ENCODE data around the gene FANCG.

FANCG gene

DNA sequence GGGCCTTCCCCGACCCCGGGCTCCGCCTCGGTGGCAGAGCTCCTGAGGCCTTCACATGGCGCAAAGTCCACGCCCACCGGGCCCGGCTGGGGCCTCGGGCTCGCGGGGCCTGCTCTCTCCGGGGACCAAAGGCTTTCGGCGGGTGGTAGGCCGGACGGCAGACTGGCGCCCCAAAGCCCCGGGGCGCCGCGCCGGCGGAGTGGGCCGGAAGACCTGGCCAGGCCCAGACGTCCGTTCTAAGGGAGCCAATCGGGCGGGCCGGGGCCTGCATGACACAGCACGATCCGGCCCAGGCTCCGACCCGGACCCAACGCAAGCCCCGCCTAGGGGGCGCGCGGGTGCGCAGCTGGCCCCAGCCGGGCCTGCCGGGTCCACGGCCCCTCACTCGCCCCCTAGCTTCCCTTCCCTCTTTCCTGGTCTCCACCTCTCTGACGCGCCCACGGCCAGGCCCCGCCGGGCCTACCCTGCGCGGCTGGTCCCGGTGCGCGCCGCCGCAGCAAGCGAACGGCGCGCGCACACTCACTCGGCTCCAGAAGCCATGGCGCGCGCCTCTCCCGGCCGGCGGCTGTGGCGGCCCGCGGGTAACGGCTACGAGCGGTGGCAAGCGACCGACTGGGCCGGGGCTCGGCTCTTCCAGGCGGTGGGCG is 7.8 kb downstream of the FANCG start:
- peak overlapping the region; percentile 89 for H3K4me3 ChIP-seq (ENCODE audit: low read length)
- DNase-seq (ENCODE audit: low read depth, low spot score): peak; percentile 49

DNA sequence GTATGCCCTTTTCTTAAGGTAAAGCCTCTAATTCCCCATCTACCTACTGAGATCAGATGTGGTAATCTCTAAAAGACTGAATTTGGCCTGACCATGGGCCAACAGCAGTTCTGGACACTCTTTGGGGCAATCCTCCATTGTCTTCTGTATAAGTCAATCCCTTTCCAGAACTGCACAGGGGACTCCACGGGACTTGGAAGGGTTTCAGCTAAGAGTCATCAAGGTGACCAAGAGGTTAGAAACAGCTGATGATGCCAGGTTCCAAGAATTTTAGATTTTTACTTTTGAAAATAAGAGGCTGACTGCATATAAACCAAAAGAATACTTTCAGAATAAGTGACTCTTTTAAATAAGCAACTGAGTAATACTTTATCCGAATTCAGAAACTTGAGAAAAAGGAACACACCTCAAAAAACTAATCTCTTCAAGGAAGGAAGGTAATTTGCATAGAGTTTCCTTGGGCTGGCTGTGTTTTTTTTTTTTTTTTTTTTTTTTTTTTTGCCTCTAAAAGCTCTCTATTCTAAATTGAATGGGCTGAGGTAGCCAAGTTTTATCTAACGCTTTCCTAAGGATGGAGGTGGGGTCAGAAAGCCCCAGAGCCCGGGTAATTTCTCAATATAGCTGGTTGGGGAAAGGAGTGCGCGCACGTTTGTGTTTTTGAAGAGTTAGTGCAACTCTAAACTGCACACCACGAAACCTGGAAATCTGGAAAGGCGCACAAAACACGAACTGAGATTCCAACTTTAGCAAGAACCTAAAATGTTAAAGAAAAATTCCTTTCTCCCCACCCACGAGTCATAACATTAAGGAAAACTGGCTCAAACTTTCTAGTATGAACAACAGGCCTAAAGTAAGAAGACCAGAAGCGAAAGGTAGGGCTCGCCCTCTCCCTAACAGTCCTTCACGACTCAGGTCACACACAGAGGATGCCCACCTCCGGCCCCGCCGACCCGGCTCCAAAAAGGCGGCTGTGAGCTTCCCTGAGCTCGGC is 8.6 kb downstream of the FANCG start:
- H3K4me3 ChIP-seq (ENCODE audit: low read length): peak overlapping the region; percentile 89
- no peak for DNase-seq (ENCODE audit: low read depth, low spot score)

- no peak overlapping the region for H3K4me3 ChIP-seq (ENCODE audit: low read length)
- DNase-seq (ENCODE audit: low read depth, low spot score): no peak
These were observed 10.7 kb downstream of the FANCG start for GRCh38 chr9:35069020-35069419.

- no peak overlapping the region for H3K4me3 ChIP-seq (ENCODE audit: low read length)
- no peak for DNase-seq (ENCODE audit: low read depth, low spot score)
These were observed 12.7 kb downstream of the FANCG start for GRCh38 chr9:35067056-35067455.

GRCh38 chr9:35060548-35061207 is 19.1 kb downstream of the FANCG start:
- H3K4me3 ChIP-seq (ENCODE audit: low read length): no peak overlapping the region
- no peak for DNase-seq (ENCODE audit: low read depth, low spot score)

DNA sequence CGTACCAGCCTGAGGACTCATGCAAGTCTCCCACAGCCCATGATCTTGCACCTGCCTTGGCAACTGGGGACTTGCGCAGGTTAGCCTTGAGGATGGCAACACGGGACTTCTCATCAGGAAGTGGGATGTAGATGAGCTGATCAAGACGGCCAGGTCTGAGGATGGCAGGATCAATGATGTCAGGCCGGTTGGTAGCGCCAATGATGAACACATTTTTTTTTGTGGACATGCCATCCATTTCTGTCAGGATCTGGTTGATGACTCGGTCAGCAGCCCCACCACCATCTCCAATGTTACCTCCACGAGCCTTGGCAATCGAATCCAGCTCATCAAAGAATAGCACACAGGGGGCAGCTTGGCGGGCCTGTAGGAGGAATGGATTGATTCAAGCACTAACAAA is 20.3 kb downstream of the FANCG start:
- no peak for DNase-seq (ENCODE audit: low read depth, low spot score)
- H3K4me3 ChIP-seq (ENCODE audit: low read length): no peak overlapping the region

DNA sequence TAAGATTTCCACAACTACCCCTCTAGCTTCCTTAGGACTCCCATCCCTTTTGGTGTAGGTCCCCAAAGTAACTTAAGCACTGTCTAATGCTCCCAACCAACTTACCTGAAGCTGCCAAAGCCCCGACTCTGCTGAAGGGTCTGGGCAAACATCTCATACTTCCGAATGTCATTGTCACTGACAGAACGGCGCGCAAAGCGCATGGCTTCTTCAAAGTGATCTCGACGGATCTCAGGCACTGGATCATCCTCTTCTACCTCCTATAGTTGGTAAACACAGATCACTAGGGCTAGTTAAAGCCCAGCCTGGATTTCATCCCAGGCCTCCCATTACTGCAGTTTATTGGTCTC is 22.5 kb downstream of the FANCG start:
- no peak overlapping the region for H3K4me3 ChIP-seq (ENCODE audit: low read length)
- no peak for DNase-seq (ENCODE audit: low read depth, low spot score)

DNA sequence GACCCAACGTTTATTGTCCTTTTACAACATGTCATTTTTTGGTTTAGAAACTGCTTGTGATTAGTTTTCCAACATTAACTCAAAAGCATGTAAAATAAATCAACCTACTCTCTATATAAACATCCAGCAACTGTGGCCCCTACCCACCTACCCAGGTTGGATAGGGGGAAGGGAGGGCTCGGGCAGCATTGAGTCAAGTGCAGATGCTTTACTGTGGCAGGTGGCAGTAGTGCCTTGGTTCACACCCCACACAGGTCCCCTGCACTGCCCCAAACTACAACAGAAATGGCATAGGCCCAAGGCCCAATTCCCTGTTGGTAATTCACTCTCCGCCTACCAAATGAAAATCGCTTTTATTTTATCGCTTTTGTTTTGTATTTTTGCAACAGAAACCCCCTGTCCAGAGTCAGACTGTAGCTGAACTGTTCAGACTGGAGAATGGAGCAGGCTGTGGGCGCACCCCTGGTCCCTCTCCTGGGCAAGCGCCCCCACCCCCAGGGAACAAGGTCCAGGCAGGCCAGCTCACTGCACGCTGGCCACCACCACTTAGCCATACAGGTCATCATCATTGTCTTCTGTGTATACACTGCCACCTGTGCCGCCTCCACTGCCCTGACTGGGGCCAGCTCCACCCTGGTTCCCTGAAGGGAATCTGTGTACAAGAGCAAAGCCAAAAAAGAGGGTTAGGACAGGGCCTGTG is 23.0 kb downstream of the FANCG start:
- no peak overlapping the region for H3K4me3 ChIP-seq (ENCODE audit: low read length)
- DNase-seq (ENCODE audit: low read depth, low spot score): no peak

DNA sequence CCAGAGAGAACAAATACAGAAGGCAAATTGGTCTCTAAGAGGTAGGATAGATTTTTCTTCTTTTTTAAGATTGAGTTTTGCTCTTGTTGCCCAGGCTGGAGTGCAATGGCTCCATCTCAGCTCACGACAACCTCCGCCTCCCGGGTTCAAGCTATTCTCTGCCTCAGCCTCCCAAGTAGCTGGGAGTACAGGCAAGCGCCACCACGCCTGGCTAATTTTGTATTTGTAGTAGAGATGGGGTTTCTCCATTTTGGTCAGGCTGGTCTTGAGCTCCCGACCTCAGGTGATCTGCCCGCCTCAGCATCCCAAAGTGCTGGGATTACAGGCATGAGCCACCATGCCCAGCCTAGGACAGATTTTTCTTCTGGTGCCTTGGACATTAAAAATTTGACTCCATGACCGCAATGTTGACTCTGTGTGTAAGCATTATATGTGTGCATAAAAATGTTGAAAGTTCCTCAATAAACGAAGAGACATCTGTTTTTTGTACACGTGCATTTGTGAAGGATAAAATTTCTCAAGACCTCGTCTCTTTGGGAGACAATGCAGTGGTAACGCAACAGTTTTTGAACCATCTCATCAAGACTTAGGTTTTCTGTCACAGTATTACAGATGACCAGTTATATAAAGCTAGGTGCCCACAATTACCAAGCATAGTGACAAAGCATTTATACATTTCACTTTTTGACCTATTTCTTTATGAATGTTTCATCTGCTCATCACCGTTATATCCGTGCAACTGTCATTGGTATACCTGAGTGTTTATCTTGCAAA is 24.7 kb downstream of the FANCG start:
- DNase-seq (ENCODE audit: low read depth, low spot score): no peak
- H3K4me3 ChIP-seq (ENCODE audit: low read length): no peak overlapping the region

DNA sequence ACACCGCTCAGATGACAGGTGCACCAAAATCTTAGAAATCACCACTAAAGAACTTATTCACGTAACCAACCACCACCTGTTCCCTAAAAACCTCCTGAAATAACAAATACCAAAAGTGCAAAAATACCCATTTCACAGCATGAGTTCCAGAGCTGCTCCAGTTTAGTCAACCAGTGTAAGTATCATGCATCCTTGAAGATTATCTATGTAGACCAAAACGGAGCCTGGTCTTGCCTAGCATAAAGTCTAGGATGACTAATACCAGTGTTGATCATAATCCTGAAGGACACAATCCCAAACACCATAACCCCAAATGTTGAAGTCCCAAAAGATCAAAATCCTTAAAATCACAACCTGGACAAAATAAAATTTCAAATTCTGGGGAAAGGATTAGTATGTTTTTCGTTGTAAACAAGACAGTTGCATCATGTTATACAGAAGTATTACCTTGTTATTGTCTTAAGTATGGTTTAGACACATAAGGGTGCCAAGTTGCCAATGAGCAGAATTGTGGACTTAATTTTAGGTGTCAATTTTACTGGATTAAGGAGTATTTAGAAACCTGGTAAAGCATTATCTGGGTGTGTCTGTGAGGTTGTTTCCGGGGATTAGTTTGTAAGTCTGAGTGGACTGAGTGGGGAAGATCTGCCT is 25.4 kb downstream of the FANCG start:
- DNase-seq (ENCODE audit: low read depth, low spot score): no peak
- no peak overlapping the region for H3K4me3 ChIP-seq (ENCODE audit: low read length)

DNA sequence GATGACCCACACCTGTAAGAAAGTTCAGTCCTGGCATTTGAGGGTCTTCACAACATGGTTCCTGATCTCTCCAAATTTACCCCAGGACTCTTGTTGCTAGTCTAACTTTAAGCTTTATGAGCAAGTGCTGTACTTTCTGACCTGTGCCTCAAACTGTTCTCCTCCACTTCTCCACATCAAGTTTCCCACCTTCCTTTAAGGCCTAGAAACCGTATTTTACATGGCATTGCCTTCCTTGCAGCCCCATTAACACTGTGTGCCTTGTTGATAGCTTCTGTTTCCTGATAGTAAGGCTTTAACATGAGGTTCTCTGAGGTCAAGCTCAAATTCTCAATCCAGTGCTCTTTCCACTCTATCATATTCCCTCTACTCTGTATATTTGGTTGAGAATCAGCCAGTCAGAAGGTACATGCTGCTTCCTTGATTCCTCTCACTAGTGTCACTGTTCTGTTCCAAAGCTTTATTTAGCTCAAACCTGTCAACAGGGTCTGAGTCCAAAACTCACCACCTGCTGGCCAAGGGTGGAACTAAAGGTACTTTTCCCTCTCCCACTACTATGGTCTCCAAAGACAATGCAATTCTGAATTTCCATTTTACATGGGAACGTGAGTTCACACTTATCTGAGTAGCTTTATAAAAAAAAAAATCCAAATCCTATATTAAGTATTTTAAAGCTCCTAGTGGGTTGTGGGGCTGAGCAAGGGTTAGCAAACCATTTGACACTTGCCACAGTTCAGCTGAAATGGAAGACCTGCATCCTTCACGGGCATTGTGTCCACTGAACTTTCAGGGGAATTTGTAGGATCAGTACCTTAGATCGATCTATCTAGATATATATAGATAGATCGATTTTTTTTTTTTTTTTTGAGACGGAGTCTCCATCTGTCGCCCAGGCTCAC is 28.4 kb downstream of the FANCG start:
- DNase-seq (ENCODE audit: low read depth, low spot score): peak; percentile 53
- no peak overlapping the region for H3K4me3 ChIP-seq (ENCODE audit: low read length)

DNA sequence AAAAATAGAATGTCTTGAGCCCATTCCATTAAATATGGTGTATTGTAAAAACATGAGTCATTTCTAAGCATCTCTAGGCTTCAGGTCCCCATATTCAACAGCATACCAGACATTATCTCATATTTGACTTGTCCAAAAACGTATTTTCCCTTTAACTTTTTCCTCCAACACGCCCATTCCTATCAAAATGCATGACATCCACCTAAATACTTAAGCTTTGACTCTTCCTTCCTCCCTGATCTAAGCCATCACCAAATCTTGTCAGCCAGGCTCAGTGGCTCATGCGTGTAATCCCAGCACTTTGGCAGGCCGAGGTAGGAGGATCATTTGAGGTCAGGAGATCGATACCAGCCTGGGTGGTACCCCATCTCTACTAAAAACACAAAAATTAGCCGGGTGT is 31.2 kb downstream of the FANCG start:
- H3K4me3 ChIP-seq (ENCODE audit: low read length): no peak overlapping the region
- no peak for DNase-seq (ENCODE audit: low read depth, low spot score)

GRCh38 chr9:35044071-35044470 is 35.7 kb downstream of the FANCG start:
- no peak for DNase-seq (ENCODE audit: low read depth, low spot score)
- no peak overlapping the region for H3K4me3 ChIP-seq (ENCODE audit: low read length)

DNA sequence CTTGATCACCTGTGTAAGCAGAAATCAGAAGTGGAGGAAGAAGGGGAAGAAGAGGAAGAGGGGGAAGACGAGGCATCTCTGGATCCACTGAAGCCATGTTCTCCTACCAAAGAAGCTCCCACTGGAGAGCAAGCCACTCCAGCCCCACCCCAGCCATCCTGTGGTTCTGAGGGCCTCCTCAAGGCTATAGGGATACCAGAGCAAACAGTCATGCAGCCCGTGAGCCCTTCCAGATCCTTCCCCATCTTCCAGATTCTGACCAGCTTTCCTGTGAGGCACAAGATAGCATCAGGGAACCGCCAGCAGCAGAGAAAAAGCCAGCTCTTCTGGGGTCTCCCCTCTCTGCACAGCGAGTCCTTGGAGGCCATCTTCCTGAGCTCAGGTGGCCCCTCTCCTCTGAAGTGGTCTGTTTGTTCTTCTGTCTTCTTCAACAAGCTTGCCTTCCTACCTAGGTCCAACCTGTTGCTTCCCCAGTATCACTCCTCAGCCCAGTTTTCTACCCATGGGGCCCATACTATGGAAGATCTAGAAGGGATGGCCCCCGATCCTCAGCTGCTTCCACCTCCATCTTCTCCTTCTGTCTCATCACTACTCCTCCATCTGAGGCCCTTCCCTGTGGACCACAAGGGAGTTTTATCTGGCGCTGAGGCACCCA is 36.7 kb downstream of the FANCG start:
- H3K4me3 ChIP-seq (ENCODE audit: low read length): no peak overlapping the region
- DNase-seq (ENCODE audit: low read depth, low spot score): no peak

GRCh38 chr9:35042081-35042604 is 37.6 kb downstream of the FANCG start:
- no peak overlapping the region for H3K4me3 ChIP-seq (ENCODE audit: low read length)
- DNase-seq (ENCODE audit: low read depth, low spot score): no peak

- H3K4me3 ChIP-seq (ENCODE audit: low read length): no peak overlapping the region
- no peak for DNase-seq (ENCODE audit: low read depth, low spot score)
These were observed 43.7 kb downstream of the FANCG start for GRCh38 chr9:35035851-35036701.
